Measurements from ENCODE around the gene C4orf51.
"Not testable (repeated sequence)": the region's sequence is repeated elsewhere in the genome, so short reads cannot be mapped to it uniquely, and the experiment has no call there.

The C4orf51 gene

DNA sequence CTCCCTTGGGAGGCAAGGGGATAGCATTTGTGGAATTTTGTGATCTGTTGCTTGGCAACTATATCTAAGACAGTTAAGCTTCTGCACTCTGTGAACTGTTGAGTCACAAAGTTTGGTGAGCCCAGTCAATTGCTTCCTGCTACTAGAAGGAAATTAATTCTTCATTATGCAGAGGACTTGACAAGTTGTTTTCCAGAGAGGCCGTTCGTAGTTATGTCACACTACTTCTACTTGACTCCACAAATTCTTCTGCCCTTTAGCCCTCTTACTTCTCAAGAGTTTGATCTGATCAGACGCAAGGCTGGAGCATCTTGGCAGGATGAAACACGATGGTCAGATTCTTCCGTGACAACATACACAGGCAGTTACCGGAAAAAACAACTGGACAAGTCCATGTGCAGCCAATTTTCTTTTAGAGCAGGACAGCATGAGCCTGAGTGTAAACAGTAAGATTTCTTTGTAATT lies at the start of gene C4orf51:
Gene C4orf51 (plus strand): TSS at position 156 of the 465 bp plus-strand sequence. CDS start 58 bp downstream, at position 214.
- no peak for DNase-seq
- in situ Hi-C loops (cut with MboI; ENCODE audit: low pct_unique_long_range_greater_than_20kb, low sequenced_read_pairs), result no loop called here

DNA sequence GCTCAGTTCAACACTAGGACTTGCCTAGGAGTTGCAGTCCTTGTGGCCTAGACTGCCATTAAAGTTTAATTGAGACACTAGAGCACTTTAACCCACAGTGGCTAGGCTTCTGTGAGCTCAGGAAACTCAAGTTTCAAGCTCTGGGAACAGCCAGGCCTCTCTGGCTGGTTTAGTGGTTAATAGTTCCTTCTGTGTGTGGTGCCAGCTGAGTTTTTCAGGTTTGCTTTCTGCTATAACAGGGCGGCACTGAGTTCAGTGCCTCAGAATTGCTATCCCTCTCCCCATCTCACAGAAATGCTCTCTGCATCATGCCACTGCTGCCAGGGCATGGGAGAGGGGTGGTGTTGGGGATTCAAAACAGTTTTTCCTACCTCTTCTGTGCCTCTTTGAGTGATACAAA lies 44.8 kb upstream of the C4orf51 start:
- in situ Hi-C loops (cut with MboI; ENCODE audit: low pct_unique_long_range_greater_than_20kb, low sequenced_read_pairs), result no loop called here
- DNase-seq, result no peak

DNA sequence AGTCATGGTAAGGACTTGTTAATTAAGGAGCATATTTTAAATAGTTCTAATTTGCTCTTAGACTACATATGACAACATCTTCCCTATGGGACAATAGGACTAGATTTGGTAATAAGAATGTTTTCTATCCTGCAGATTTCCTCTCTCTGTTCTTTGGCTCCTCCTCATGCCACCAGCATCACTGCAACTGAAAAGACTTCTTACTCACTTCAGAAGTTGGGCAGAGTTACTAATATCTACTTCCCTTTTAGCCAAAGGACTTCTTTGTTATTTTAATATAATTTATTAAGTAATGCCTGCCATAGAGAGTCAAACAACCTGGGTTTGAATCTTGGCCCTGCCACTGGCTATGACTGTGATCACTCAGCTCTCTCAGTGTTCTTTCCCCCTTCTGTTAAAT lies 44.3 kb upstream of the C4orf51 start:
- DNase-seq, result no peak
- in situ Hi-C loops (cut with MboI; ENCODE audit: low pct_unique_long_range_greater_than_20kb, low sequenced_read_pairs), result no loop called here

DNA sequence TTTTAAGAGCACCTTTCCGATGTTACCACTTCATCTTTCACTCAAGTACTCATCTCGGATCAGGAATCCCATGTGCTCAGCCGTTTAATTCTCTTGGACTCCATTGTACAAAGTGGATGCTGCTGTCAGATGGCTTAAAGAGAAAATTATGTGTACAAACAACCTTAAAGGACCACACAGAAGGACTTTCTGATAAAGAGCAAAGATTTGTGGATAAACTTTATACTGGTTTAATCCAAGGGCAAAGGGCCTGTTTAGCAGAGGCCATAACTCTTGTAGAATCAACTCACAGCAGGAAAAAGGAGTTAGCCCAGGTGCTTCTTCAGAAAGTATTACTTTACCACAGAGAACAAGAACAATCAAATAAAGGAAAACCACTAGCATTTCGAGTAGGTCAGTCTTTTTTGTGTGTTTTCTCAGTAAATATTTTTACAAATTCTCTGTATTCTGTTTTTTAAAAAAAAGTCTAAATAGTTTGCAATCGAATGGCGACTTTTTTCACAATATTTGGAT lies 40.7 kb upstream of the C4orf51 start:
- in situ Hi-C loops (cut with MboI; ENCODE audit: low pct_unique_long_range_greater_than_20kb, low sequenced_read_pairs), result no loop called here
- no peak for DNase-seq

DNA sequence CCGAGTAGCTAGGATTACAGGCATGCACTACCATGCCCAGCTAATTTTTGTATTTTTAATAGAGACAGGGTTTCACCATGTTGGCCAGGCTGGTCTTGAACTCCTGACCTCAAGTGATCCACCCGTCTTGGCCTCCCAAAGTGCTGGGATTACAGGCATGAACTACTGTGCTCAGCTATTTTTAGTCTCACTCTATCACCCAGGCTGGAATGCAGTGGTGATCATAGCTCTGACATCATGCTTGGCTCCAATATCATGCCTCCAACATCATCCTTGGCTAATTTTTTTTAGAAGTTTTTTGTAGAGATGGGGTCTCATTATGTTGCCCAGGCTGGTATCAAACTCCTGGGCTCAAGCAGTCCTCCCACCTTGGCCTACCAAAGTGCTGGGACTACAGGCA lies 39.7 kb upstream of the C4orf51 start:
- in situ Hi-C loops (cut with MboI; ENCODE audit: low pct_unique_long_range_greater_than_20kb, low sequenced_read_pairs); DNase-seq: not testable (repeated sequence)

DNA sequence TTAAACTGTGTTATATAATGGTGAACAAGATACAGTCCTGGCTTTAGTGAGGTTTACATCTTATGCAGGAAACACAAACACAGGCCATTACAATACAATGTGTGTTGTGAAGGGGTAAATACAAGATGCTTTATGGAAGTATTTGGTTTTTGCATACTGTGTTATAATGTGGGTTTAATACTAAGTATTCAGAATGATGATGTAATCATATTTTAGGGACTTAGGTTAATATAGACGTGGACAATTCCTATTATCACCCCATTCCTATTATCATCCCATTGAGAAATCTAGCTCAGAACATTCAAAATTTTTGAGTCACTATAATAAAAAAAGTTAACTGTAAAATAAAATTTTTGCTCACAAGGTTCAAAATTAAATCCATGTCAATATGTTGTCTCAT lies 36.7 kb upstream of the C4orf51 start:
- in situ Hi-C loops (cut with MboI; ENCODE audit: low pct_unique_long_range_greater_than_20kb, low sequenced_read_pairs), result no loop called here
- DNase-seq, result no peak

DNA sequence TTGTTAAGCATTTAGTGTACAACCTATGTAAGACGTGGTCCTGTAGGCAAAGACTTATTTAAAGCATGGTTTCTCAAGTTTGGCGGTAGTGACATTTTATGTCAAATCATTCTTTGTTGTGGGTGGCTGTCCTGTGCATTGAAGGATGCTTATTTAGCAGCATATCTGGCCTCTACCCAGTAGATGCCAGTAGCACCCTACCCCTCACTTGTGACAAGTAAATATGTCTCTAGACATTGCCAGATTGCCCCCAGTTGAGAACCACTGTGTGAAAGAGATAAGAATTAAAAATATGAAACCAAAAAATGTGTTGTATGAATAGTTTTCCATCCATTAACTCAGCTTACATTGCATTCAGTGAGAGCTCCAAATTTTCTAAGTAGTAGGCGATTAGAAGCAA lies 35.2 kb upstream of the C4orf51 start:
- in situ Hi-C loops (cut with MboI; ENCODE audit: low pct_unique_long_range_greater_than_20kb, low sequenced_read_pairs), result no loop called here

DNA sequence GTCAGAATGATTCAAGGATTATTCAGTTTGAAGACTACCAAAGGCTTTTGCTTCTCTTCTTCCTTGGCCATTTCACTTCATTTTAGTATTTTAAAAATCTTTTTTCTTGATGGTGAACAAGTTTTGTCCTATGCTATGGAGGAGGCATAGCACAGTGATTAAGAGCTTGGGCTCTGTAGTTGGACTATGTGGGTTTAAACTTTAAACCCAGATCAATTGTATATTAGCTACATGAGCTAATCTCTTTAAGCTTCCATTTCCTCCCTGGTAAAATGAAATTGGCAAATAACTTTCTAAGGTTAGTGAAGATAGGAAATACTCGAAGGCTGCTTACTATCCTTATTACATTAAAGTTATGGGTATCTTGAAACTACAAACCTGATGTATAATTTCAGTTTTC lies 23.8 kb upstream of the C4orf51 start:
- no peak for DNase-seq
- in situ Hi-C loops (cut with MboI; ENCODE audit: low pct_unique_long_range_greater_than_20kb, low sequenced_read_pairs), result no loop called here

More for the DNA sequence above, 35.2 kb upstream of the C4orf51 start:
- DNase-seq, result no peak

DNA sequence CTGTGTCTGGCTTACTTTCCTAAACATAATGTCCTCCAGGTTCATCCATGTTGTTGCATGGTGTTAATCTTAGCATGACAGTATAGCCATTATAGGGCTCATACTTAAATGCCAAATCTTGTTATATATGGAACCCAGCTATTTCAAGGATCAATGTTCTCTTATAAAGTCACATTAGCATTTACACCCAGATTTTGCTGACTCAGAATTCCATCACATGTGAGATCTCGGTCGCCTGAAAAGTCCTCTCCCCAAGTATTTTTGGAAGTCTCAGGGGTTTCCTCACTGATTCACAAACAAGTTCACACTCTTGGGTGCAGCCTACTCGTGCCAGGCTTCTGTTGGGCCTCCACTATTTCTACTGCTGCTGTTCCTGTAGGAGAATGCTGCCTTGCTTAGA lies 19.9 kb upstream of the C4orf51 start:
- no peak for DNase-seq
- in situ Hi-C loops (cut with MboI; ENCODE audit: low pct_unique_long_range_greater_than_20kb, low sequenced_read_pairs), result no loop called here

DNA sequence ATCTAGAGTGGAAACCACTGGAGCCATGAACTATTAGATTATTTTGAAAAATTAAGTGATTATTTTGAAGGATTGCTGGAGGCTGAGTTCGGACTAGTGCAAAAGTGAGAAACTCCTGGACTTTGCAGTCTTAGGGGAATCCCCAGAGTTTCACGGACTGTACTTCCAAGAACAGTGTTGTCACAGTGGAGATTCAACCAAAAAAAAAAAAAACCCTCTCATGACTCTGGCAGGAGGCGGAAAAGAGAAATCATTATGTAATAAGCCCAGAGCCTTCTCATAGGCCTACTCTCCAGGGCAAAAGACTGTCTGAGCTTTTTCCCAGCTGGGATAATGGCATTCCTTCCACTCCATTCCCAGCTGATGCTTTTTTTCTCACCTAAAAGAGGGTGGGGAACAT lies 16.8 kb upstream of the C4orf51 start:
- no peak for DNase-seq

DNA sequence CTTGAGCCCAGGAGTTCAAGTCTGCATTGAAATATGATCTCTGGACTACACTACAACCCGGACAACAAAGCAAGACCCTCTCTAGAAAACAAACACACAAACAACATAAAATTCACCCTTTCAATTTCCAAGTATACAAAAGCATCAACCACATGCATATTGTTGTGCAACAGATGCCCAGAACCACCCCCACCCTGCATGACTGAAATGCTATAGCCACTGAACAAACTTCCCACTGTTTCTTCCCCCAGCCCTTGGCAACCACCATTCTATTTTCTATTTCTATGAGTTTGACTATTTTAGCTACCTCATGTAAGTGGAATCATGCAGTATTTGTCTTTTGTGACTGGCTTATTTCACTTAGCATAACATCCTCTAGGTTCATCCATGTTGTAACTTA lies 14.2 kb upstream of the C4orf51 start:
- in situ Hi-C loops (cut with MboI; ENCODE audit: low pct_unique_long_range_greater_than_20kb, low sequenced_read_pairs), result no loop called here
- no peak for DNase-seq

More for the DNA sequence above, 16.8 kb upstream of the C4orf51 start:
- in situ Hi-C loops (cut with MboI; ENCODE audit: low pct_unique_long_range_greater_than_20kb, low sequenced_read_pairs), result no loop called here

DNA sequence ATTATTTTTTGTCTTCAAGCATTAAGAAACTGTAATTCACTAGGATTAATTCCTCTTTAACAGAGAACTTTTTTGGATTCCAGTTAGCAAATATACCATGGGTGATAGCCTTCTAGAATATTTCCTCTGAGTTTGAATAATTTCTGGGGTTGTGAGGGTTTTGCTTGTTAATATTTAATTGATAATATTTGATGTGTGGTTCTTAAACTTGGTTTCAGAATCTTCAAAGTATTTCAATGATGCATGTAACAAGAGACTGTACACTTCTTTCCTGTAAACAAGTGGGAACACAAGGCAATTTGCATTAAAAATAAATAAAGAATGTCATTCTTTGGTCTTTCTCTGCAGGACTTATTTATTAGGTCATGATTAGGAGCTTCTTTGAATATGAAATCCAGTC lies 9.5 kb upstream of the C4orf51 start:
- in situ Hi-C loops (cut with MboI; ENCODE audit: low pct_unique_long_range_greater_than_20kb, low sequenced_read_pairs), result no loop called here
- no peak for DNase-seq

DNA sequence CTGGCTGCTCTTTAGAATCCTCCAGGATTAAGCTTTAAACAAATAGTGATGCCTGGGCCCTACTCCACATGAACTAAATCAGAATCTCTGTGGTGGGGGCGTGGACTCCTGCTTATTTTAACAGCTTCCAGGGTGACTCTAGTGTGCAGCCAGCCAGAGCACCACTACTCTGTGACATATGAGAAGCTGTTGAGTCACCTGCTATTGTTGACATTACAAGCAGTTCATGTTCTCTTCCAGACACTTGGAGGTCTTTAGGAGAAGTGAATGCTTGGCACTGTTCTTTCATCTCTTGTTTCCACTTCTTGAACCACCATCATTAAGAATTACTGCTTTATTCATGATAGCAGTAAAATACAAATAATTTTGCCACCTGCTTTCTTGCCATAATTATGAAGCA lies 426 bp upstream of the C4orf51 start:
- DNase-seq, result no peak
- in situ Hi-C loops (cut with MboI; ENCODE audit: low pct_unique_long_range_greater_than_20kb, low sequenced_read_pairs), result no loop called here

DNA sequence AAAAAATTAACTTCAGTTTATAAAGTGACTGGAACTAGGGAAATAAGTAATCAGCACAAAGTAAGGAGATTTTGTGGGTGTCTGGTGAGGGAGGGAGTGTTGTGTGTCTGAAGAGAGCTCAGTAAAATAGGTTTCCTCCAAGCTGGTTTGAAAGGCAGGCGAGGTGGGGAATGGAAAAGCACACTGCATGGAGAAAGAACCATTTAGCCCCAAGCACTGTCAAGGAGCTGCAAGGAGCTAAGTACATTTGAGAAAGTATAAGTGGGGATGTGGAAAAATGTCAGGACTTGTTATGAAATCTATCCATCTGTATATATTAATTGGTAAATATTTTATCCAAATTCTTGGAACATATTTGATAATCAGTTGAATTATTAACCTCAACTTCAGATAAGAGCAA lies 956 bp downstream of the C4orf51 start:
- DNase-seq, result no peak
- in situ Hi-C loops (cut with MboI; ENCODE audit: low pct_unique_long_range_greater_than_20kb, low sequenced_read_pairs), result no loop called here

DNA sequence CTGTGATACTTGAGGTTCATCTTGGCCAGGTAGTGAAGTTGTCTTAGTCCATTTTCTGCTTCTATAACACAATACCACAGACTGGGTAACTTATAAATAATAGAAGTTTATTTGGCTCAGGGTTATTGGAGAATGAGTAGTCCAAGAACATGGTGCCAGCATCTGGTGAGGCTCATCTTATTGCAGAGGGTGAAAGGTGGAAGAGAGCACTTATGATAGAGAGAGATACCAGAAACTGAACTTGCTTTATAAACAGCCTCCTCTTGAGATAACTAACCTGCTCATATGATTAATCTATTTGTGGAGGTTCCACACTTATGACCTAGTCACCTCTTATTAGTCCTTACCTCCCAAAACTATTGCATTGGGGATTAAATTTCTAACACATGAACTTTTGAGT lies 1.6 kb downstream of the C4orf51 start:
- in situ Hi-C loops (cut with MboI; ENCODE audit: low pct_unique_long_range_greater_than_20kb, low sequenced_read_pairs), result no loop called here

DNA sequence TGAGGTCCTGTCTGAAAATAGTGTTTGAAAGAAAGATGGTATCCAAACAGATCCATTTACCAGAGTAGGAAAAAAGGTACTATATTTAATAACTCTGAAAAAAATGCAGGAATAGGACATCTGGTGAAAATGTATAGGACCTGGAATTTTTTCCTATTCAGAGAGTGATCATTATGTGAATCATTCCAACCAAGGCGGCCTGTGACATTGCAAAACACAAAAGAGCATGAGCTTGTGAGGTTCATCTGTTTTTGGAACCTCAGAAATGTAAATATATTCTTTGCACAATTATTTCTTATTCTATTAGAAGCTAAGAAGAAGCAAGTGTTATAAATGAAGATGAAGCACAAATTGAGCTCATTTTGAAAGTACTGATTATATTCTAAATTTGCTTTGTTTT lies 2.0 kb downstream of the C4orf51 start:
- DNase-seq, result no peak
- in situ Hi-C loops (cut with MboI; ENCODE audit: low pct_unique_long_range_greater_than_20kb, low sequenced_read_pairs), result no loop called here

More for the DNA sequence above, 1.6 kb downstream of the C4orf51 start:
- DNase-seq, result no peak

DNA sequence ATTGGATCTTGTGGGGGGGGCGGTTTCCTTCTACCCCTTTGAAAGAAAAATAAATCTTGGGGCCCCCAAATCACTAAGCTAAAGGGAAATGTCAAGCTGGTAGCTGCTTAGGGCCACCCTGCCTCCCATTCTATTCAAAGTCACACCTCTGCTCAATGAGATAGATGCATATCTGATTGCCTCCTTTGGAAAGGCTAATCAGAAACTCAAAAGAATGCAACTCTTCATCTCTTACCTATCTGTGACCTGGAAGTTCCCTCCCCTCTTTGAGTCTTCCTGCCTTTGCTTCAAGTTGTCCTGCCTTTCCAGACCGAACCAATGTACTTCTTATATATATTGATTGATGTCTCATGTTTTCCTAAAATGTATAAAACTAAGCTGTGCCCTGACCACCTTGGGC lies 7.0 kb downstream of the C4orf51 start:
- no peak for DNase-seq
- in situ Hi-C loops (cut with MboI; ENCODE audit: low pct_unique_long_range_greater_than_20kb, low sequenced_read_pairs), result no loop called here

DNA sequence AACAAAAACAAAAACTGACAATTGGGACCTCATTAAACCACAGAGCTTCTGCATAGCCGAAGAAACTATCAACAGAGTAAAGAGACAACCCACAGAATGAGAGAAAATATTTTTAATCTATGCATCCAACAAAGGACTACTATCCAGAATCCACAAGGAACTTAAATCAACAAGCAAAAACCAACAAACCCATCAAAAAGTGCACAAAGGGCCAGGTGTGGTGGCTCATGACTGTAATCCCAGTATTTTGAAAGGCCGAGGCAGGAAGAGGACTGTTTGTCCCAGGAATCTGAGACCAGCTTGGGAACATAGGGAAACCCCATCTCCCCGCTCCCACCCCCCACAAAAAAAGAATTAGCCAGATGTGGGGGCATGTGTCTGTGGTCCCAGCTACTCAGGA lies 10.7 kb downstream of the C4orf51 start:
- DNase-seq, result no peak
- in situ Hi-C loops (cut with MboI; ENCODE audit: low pct_unique_long_range_greater_than_20kb, low sequenced_read_pairs), result no loop called here

DNA sequence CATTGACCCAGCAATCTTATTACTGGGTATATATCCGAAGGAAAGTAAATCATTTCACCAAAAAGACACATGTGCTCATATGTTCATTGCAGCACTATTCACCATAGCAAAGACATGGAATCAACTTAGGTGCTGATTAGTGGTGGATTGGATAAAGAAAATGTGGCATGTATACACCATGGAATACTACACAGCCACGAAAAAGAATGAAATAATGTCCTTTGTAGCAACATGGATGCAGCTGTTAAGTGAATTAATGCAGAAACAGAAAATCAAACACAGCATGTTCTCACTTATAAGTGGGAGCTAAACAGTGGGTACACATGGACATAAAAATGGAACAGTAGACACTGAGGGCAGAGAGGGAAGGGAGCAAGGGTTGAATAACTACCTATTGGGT lies 11.5 kb downstream of the C4orf51 start:
- DNase-seq; in situ Hi-C loops (cut with MboI; ENCODE audit: low pct_unique_long_range_greater_than_20kb, low sequenced_read_pairs): not testable (repeated sequence)

DNA sequence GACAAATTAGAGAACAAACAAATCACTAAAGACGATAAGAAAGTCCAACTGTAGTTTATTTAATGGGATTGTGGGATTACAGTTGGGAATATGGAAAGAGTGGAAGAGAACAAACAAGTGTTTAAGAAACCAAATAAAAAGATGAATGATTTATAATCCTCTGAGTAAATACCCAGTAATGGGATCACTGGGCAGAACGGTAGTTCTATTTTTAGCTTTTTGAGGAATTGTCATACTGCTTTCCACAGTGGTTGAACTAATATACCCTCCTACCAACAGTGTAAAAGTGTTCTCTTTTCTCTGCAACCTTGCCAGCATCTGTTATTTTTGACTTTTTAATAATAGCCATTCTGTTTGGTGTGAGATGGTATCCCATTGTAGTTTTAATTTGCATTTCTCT lies 15.0 kb downstream of the C4orf51 start:
- in situ Hi-C loops (cut with MboI; ENCODE audit: low pct_unique_long_range_greater_than_20kb, low sequenced_read_pairs), result no loop called here
- no peak for DNase-seq

DNA sequence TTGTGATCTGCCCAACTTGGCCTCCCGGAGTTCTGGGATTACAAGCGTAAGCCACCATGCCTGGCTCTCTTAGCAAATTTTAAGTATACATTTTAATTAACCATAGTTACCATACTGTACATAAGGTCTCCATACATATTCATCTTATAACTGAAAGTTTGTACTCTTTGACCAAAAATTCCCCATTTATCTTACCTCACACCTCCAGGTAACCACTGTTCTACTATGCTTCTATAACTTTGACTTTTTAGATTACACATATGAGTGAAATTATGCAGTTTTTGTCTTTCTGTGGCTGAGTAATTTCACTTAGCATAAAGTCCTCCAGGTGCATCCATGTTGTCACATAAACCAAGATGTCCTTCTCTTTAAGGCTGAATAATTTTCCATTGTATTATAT lies 17.4 kb downstream of the C4orf51 start:
- DNase-seq, result no peak
- in situ Hi-C loops (cut with MboI; ENCODE audit: low pct_unique_long_range_greater_than_20kb, low sequenced_read_pairs), result no loop called here

DNA sequence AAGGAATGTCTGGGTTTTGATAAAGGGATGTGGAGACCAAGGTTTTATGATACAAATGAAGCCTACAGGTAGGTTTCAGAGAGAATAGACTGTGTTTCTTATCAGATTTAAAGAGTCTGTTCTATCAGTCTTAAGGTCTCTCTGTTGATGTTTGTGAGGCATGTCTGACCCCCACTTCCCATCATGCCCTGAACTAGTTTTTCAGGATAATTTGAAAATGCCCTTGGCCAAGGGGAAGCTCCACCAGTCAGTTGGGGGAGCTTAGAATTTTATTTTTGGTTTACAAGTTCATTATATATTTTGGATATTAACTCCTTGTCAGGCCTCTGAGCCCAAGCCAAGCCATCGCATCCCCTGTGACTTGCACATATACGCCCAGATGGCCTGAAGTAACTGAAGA lies 18.6 kb downstream of the C4orf51 start:
- in situ Hi-C loops (cut with MboI; ENCODE audit: low pct_unique_long_range_greater_than_20kb, low sequenced_read_pairs), result no loop called here
- no peak for DNase-seq

Data from KBM-7 (cell line).